Right lobe of liver (tissue), 4 donors: ENCODE results near the gene RTF1.

Experiments
- CTCF ChIP-seq, 4 donors: fragments of 200-600 bp in 3 of 4; fragments of 450-650 bp in 1 of 4; IDR thresholded peaks; one replicate each; pipeline versions ENCODE4 v1.5.1 to v1.8.0; 2016 to 2022; ENCODE audit warnings: antibody characterized with exemption in 4 of 4, mild to moderate bottlenecking in 2 of 4
- POLR2A ChIP-seq: fragments of 450-650 bp; IDR thresholded peaks from one replicate; pipeline ENCODE4 v1.6.1; 2017; ENCODE audit warnings: antibody characterized with exemption, mild to moderate bottlenecking
- donor health status: DM: no; HTN: no; CAD: no.
- donor health status: DM: no; HTN: no; CAD: no.
- donor health status: DM: no; HTN: yes; CAD: no.

GRCh38 chr15:41495736-41496599, 79.1 kb downstream of the RTF1 start:
- TF ChIP-seq CTCF (IDR thresholded peaks at IDR 0.05): no peak
- peak; percentile 41 for TF ChIP-seq POLR2A
